DMS 273 (cell line): ENCODE data around the gene ID1.

Experiments used
- DNase-seq: peaks from one replicate; lab custom pipeline; 2025; ENCODE audit not compliant: unreplicated experiment; lab: John Stamatoyannopoulos, UW

The ID1 gene, protein sequence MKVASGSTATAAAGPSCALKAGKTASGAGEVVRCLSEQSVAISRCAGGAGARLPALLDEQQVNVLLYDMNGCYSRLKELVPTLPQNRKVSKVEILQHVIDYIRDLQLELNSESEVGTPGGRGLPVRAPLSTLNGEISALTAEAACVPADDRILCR

GRCh38 chr20:31605031-31605901, at the start of gene ID1:
Gene ID1 (plus strand): TSS chr20:31605289. CDS start chr20:31605388, 99 bp downstream.
- peak; percentile 99 for DNase-seq

- no peak for DNase-seq
Measured at GRCh38 chr20:31559704-31560093, 45.4 kb upstream of the ID1 start.

GRCh38 chr20:31560094-31560745, 44.9 kb upstream of the ID1 start:
- DNase-seq: peak; percentile 80

- DNase-seq: no peak
Measured at GRCh38 chr20:31560746-31561598, 44.1 kb upstream of the ID1 start.

GRCh38 chr20:31562241-31562640, 42.8 kb upstream of the ID1 start:
- no peak for DNase-seq

DNA sequence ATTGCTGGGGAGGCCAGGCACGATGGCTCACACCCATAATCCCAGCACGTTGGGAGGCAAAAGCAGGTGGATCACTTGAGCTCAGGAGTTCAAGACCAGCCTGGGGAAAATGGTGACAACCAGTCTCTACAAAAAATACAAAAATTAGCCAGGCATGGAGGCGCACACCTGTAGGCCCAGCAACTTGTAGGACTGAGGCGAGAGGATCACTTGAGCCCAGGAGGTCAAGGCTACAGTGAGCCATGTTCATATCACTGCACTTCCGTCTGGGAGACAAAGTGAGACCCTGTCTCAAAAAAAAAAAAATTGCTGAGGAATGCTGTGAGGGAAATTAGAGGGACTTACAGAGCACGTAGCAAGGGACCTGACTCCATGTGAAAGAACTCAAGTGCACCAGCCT, 40.8 kb upstream of the ID1 start:
- DNase-seq: no peak

DNA sequence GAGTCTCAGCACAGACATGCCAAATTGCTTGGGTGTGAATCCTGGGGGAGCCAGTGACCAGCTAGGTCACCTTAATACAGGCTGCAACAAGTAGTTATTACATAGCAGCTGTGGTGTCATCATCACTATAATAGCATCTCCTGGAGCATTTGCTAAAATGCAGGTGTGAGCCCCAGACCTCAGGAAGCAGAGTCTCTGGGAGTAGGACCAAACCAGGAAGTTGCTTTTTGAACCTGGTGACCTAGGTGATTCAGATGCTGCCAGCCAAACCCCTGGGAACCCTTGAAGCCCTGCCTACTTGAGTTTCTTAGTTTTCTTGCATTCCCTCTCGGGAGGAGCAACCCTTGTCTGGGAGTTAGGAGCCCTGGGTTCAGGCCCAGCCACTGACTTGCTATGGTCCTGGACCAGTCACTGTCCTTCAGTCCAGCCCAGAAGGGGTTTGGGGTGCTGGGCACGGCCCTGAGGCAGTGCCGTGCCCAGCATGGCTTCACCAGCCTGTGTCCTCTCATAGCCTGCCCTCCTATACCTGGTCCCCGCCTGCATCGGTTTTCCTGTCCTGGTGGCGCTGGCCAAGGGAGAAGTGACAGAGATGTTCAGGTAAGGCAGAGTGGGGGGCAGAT, 39.3 kb upstream of the ID1 start:
- no peak for DNase-seq

- no peak for DNase-seq
Measured at GRCh38 chr20:31566319-31566657, 38.8 kb upstream of the ID1 start.

- no peak for DNase-seq
Measured at GRCh38 chr20:31566658-31567379, 38.3 kb upstream of the ID1 start.

DNA sequence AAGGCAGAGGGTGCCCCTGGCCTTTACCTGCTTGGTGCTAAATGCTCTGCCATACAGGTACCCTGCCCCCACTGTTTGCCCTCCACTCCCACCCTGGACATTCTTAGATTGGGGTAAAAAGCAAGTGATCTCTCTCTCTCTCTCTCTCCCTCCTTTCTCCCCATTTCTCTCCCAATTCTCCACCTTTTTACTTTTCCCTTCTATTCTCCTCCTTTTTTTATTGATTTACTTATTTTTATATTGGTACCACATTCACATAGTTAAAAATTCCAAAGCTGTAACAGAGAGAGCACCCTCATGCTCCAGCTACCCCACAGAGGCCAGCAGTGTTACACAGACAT, 37.7 kb upstream of the ID1 start:
- no peak for DNase-seq

DNA sequence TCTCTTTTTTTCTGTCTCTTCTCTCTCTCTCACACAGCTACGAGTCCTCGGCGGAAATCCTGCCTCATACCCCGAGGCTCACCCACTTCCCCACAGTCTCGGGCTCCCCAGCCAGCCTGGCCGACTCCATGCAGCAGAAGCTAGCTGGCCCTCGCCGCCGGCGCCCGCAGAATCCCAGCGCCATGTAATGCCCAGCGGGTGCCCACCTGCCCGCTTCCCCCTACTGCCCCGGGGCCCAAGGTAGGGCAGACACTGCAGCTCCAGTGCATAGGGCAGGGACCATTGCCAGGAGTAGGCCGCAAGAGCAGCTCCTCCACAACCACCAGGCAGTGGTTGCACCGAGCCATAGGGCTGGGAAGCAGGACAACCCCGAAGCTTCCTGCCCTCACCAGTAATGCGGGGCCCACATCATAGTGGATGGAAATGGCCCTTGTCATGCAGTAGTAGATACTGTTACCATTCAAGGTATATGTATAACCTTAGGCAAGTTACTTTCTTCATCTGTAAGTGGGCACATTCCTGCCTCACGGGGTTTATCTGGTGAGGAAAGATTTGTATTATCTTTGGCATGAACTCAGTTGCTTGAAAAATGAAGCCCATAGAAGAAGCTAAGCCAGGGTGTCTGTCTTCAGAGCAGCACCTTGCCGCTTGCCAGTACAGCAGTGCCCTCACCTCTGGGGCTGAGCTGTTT, 36.9 kb upstream of the ID1 start:
- DNase-seq: no peak

DNA sequence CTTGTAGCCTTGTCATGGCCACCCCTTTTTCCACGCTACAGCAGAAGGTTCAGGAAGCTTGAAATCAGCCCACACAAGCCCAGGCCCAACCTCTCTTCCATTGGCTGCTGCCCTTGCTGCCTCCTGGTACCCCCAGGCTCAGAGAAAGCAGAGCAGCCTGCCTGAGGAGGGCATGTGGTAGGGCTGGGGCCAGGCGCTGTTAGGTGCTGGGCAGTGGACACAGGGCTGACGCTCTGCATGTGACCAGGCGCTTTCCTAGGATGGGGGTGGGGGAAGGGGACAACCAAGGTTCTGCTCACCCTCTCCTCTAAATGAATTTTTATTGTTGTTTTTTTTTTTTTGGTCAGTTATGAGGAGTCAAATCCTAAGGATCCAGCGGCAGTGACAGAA, 36.3 kb upstream of the ID1 start:
- no peak for DNase-seq

- DNase-seq: peak; percentile 83
Measured at GRCh38 chr20:31569163-31570020, 35.7 kb upstream of the ID1 start.

- peak; percentile 56 for DNase-seq
Measured at GRCh38 chr20:31570021-31570463, 35.0 kb upstream of the ID1 start.

- peak; percentile 83 for DNase-seq
Measured at GRCh38 chr20:31570735-31571617, 34.1 kb upstream of the ID1 start.

- DNase-seq: peak; percentile 89
Measured at GRCh38 chr20:31572042-31572700, 32.9 kb upstream of the ID1 start.
